Measurements from ENCODE around the gene ATCAY.
"Not testable (repeated sequence)": the region's sequence is repeated elsewhere in the genome, so short reads cannot be mapped to it uniquely, and the experiment has no call there.

Gene ATCAY

DNA sequence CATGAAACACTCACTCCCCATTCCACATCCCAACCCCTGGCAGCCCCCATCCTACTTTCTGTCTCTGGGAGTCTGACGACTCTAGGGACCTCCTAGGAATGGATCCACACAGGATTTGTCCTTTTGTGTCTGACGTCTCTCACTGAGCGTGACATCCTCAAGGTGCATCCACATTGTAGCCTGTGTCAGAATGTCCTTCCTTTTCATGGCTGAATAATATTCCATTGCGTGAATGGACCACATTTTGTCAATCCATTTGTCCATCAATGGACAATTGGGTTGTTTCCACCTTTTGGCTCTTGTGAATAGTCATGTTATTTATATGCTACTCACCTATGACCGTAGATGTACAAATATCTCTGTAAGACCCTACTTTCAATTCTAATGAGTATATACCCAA, 35.5 kb downstream of the ATCAY start:
- peaks cover 11% of the 10 kb centered on the region; the same call in 1 of the 2 replicates for H3K4me1 ChIP-seq
- H3K27ac ChIP-seq, result no peak overlapping the region
- H3K27me3 ChIP-seq, result no peaks in the 10 kb centered on the region
- no peaks in the 10 kb centered on the region for H3K36me3 ChIP-seq
- H3K9me3 ChIP-seq, result peaks cover 4% of the 10 kb centered on the region; the same call in 1 of the 2 replicates
- no peak overlapping the region for H3K9ac ChIP-seq
- no peak overlapping the region for H3K4me3 ChIP-seq
- no peak overlapping the region for H3K4me2 ChIP-seq
- H4K20me1 ChIP-seq, result no peaks in the 10 kb centered on the region
- TF ChIP-seq Cebpa-rat (IDR thresholded peaks at IDR 0.05), result no peak

DNA sequence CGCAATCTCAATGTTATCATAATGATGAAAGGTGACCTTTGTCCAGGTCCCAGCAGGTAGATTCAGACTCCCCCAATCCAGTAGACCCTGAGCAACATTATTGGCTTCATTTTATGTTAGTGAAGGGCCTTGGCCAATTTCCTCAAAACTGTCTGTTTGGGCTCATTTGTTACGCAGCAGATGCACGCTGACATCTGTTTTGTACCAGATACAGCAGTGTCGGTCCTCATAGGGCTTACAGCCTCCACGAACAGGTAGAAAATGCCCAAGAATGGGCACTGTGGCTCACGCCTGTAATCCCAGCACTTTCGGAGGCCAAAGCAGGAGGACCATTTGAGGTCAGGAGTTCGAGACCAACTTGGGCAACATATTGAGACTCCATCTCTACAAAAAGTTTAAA, 39.3 kb downstream of the ATCAY start:
- H3K27me3 ChIP-seq, result no peaks in the 10 kb centered on the region
- no peak overlapping the region for H3K9ac ChIP-seq
- TF ChIP-seq Cebpa-rat (IDR thresholded peaks at IDR 0.05), result no peak
- H3K27ac ChIP-seq, result no peak overlapping the region
- H3K4me3 ChIP-seq, result no peak overlapping the region
- no peak overlapping the region for H3K4me2 ChIP-seq
- no peaks in the 10 kb centered on the region for H4K20me1 ChIP-seq
- H3K4me1 ChIP-seq, result peaks cover 11% of the 10 kb centered on the region; the same call in 1 of the 2 replicates
- no peaks in the 10 kb centered on the region for H3K36me3 ChIP-seq
- H3K9me3 ChIP-seq, result peaks cover 21% of the 10 kb centered on the region

DNA sequence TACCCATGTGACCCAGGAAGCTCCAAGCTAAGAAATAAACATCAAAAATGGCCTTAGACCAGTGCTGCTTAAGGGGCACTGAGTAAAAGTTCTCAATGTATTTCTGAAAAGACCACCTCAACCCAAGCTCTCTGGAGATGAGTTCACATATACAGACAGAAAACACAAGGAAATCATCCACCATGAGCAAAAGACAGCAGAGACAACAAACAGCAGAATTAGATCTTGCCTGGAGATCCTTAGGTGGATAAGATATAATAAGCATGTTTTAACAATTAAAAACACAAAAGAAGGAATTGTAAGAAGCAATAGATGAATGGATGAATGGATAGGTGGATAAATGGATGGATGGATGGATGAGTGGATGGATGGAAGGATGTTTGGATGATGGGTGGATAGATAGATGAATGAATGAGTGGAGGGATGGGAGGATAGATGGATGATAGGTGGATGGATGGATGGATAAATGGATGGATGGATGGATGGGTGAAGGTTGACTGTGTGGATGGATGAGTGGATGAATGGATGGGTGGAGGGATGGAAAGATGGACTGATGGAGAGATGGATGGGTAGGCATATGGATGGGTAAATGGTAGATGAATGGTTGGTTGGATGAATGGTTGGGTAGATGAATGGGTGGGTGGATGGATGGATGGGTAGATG, 42.7 kb downstream of the ATCAY start:
- H3K4me1 ChIP-seq, result no peaks in the 10 kb centered on the region
- H3K27ac ChIP-seq, result no peak overlapping the region
- no peaks in the 10 kb centered on the region for H3K36me3 ChIP-seq
- no peaks in the 10 kb centered on the region for H4K20me1 ChIP-seq
- H3K9ac ChIP-seq, result no peak overlapping the region
- H3K4me3 ChIP-seq, result no peak overlapping the region
- TF ChIP-seq Cebpa-rat (IDR thresholded peaks at IDR 0.05), result no peak
- no peak overlapping the region for H3K4me2 ChIP-seq
- H3K9me3 ChIP-seq, result peaks cover 21% of the 10 kb centered on the region
- no peaks in the 10 kb centered on the region for H3K27me3 ChIP-seq

DNA sequence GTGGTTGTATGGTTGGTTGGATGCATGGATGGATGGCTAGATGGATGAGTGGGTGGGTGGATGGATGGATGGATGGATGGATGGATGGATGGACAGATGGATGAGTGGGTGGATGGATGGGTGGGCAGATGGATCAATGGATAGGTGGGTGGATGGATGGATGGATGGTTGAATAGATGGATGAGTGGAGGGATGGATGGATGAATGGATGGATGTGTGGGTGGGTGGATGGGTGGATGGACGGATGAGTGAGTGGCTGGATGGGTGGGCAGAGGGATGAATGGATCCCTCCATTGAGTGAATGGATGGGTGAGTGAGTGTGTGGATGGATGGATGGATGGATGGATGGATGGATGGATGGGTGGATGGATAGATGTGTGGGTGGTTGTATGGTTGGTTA, 43.4 kb downstream of the ATCAY start:
- TF ChIP-seq Cebpa-rat (IDR thresholded peaks at IDR 0.05), result no peak
- Histone ChIP-seq H3K4me3 (no peak overlapping the region), H3K4me2 (no peak overlapping the region), H3K4me1 (no peaks in the 10 kb centered on the region), H3K9me3 (peaks cover 21% of the 10 kb centered on the region), H3K36me3 (no peaks in the 10 kb centered on the region), H3K9ac (no peak overlapping the region), H3K27me3 (no peaks in the 10 kb centered on the region), H4K20me1 (no peaks in the 10 kb centered on the region), H3K27ac (no peak overlapping the region)

DNA sequence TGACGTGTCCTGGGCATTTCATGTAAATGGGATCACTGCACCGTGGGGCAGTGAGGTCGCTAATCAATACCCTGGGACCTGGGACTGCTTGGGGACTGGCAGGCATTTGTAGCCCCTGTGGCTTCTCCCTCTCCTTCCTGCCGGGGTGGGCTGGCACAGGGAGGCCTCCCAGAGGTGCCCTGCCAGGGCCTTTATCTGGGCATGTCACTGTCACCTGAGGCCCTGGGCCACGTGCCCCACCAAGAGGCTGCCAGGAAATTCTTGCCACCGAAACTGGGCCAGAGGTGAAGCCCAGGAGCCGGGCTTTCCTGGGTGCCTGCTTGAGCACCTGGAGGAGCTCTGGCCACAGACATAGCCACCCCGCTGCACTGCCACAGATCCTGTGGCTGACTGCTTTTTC, 50.6 kb downstream of the ATCAY start:
- no peak for TF ChIP-seq Cebpa-rat (IDR thresholded peaks at IDR 0.05)
- H3K4me2 ChIP-seq, result no peak overlapping the region
- no peak overlapping the region for H3K9ac ChIP-seq
- H3K27ac ChIP-seq, result no peak overlapping the region
- H3K36me3 ChIP-seq, result no peaks in the 10 kb centered on the region
- peaks cover 50% of the 10 kb centered on the region for H3K27me3 ChIP-seq
- no peaks in the 10 kb centered on the region for H3K9me3 ChIP-seq
- no peak overlapping the region for H3K4me3 ChIP-seq
- 0 out of 2 replicates have a peak, but pooled peaks cover 5% of the 10 kb centered on the region for H4K20me1 ChIP-seq
- H3K4me1 ChIP-seq, result peaks cover 6% of the 10 kb centered on the region

DNA sequence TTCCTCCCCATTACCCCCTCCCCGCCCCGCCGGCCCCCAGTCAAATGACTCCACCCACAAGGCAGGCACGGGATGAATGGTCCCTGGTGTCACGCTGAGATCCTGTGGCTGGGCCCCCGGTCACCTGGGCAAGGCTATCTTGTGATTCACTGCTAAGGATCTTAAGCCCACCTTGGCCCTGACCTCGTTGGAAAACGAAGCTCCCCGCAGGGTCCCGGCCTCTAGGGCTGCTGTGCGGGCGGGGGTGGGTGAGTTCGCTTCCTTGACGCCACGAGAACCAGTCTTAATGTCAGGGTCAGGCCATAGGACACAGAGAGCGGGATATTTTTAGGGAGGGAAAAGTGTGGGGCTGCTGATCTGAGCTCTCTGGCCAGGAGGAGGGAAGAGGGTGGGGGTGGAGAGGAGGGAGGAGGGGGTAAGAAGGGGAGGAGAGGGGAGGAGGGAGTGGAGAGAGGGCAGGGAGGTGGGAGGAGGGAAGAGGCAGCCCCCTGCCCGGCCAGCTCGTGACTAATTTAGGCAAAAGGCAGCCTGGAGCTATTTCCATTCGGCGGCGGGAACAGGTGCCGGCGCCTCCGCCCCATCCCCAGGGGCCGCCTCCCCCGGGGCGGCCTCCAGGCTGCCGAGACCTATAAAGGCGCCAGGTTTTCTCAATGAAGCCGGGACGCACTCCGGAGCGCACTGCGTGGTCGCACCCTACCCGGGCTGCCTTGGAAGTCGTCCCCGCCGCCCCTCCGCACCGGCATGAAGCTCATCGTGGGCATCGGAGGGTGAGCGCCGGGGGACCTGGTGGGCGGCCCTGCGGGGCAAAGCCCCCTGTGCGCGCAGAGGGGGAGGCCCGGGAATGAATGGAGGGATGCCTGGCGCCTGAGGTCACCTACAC, 52.7 kb downstream of the ATCAY start, which contains the start of gene NMRK2:
Gene NMRK2, plus strand, starts transcription at position 139 of the 880 bp plus-strand sequence. Its CDS starts 603 bp downstream, at position 742.
- H3K27me3 ChIP-seq, result peaks cover 60% of the 10 kb centered on the region
- peak within 1 kb of the TSS; percentile 36; the same call in 1 of the 2 replicates for H3K4me3 ChIP-seq
- no peaks in the 10 kb centered on the region for H3K9me3 ChIP-seq
- H3K27ac ChIP-seq, result no peak within 1 kb of the TSS
- TF ChIP-seq Cebpa-rat (IDR thresholded peaks at IDR 0.05), result no peak
- no peaks in the 10 kb centered on the region for H3K36me3 ChIP-seq
- H3K4me1 ChIP-seq, result peaks cover 13% of the 10 kb centered on the region
- no peak within 1 kb of the TSS for H3K9ac ChIP-seq
- peak within 1 kb of the TSS; percentile 67 for H3K4me2 ChIP-seq
- H4K20me1 ChIP-seq, result 0 out of 2 replicates have a peak, but pooled peaks cover 5% of the 10 kb centered on the region

DNA sequence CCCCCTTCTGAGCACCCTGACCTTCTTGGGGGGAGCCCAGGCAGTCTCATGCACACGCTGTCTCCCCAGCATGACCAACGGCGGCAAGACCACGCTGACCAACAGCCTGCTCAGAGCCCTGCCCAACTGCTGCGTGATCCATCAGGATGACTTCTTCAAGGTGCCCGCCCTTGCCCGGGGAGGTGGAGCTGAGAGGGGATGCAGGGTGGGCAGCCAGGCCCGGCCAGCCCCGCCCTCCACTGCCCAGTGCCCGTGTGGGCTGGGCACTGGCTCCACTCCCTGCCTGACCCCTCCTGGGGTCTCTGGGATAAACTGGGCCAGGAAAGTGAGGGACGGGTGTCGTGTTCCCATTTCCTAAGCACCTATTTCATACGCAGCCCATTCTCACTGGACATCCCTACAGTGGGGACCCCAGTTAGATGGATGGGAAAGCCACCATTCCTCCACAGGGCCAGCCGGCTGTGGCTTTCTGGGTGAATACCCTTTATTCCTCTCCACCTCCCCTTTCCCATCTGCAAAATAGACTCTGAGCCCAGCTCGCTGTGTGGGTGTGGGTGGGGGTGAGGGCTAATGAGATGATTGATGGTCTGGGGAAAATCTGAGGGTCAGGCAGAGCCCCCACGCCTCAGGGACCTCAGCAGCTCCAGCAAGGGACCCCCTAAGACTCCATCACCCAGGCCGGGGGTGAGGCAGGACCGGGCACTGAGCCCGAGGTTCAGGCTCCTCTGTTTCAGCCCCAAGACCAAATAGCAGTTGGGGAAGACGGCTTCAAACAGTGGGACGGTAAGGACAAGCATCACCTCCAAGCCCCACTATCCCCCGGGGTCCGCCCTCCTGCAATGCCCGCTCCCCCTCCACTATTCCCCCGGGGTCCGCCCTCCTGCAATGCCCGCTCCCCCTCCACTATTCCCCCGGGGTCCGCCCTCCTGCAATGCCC, 56.3 kb downstream of the ATCAY start:
- Histone ChIP-seq H3K9ac (no peak overlapping the region), H3K27ac (no peak overlapping the region), H3K4me2 (no peak overlapping the region), H3K4me1 (peaks cover 13% of the 10 kb centered on the region), H3K4me3 (no peak overlapping the region), H4K20me1 (0 out of 2 replicates have a peak, but pooled peaks cover 5% of the 10 kb centered on the region), H3K36me3 (no peaks in the 10 kb centered on the region), H3K9me3 (no peaks in the 10 kb centered on the region), H3K27me3 (peaks cover 51% of the 10 kb centered on the region)
- TF ChIP-seq Cebpa-rat (IDR thresholded peaks at IDR 0.05), result no peak

DNA sequence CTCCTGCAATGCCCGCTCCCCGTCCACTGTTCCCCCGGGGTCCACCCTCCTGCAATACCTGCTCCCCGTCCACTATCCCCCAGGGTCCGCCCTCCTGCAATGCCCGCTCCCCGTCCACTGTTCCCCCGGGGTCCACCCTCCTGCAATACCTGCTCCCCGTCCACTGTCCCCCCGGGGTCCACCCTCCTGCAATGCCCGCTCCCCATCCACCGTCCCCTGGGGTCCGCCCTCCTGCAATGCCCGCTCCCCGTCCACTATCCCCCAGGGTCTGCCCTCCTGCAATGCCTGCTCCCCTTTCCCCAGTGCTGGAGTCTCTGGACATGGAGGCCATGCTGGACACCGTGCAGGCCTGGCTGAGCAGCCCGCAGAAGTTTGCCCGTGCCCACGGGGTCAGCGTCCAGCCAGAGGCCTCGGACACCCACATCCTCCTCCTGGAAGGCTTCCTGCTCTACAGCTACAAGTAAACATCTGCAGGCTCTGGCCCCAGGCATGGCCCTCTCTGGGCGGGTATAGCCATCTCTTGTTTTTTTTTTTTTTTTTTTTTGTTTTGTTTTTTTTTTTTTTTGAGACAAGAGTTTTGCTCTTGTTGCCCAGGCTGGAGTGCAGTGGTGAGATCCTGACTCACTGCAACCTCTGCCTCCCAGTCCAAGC, 57.9 kb downstream of the ATCAY start:
- not testable (repeated sequence) for H3K36me3 ChIP-seq, H3K9ac ChIP-seq, H3K4me2 ChIP-seq

More for the DNA sequence above, 57.9 kb downstream of the ATCAY start:
- not testable (repeated sequence) for H4K20me1 ChIP-seq, H3K9me3 ChIP-seq, H3K4me3 ChIP-seq, H3K27ac ChIP-seq
- peaks cover 11% of the 10 kb centered on the region for H3K4me1 ChIP-seq
- peaks cover 34% of the 10 kb centered on the region for H3K27me3 ChIP-seq

Data from BLaER1 (cell line).